GM12878 (cell line): ENCODE data around the gene PLA2G4A. TPM values are rescaled to one million over a fixed set of nuclear protein-coding genes. Genes with fewer than 3 reads are reported as not detected.

Experiments
- CEBPZ ChIP-seq: fragments of 150-350 bp; IDR thresholded peaks from 2 replicates; pipeline ENCODE4 v1.6.1; 2016; ENCODE audit warnings: low read depth, low read length
- CREB1 ChIP-seq: IDR thresholded peaks from 2 replicates; pipeline ENCODE4 v1.6.1; 2012; ENCODE audit warnings: low read depth, mild to moderate bottlenecking, inconsistent platforms
- CREM ChIP-seq: IDR thresholded peaks from 2 replicates; pipeline ENCODE4 v1.6.1; 2014; ENCODE audit warnings: antibody characterized with exemption, low read depth
- E4F1 ChIP-seq: fragments of 450-650 bp; IDR thresholded peaks from 2 replicates; pipeline ENCODE4 v1.6.1; 2018; ENCODE audit warnings: borderline replicate concordance, mild to moderate bottlenecking; ENCODE audit not compliant: partially characterized antibody
- FOXM1 ChIP-seq: IDR thresholded peaks from 2 replicates; pipeline ENCODE4 v1.6.1; 2012; ENCODE audit warnings: low read depth, mild to moderate bottlenecking, inconsistent platforms, low read length, moderate library complexity
- GABPA ChIP-seq: IDR thresholded peaks from 2 replicates; pipeline ENCODE4 v1.6.1; 2014; ENCODE audit warnings: antibody characterized with exemption, low read depth, mild to moderate bottlenecking, inconsistent platforms
- HDAC6 ChIP-seq: fragments of 200-600 bp; sonication (generic); IDR thresholded peaks from one replicate; pipeline ENCODE4 v1.8.0; 2017; ENCODE audit warnings: antibody characterized with exemption; ENCODE audit not compliant: unreplicated experiment
- HSF1 ChIP-seq: fragments of 150-350 bp; IDR thresholded peaks from 2 replicates; pipeline ENCODE4 v1.6.1; 2014; ENCODE audit warnings: mild to moderate bottlenecking, low read depth, low read length
- MEF2A ChIP-seq: IDR thresholded peaks from 2 replicates; pipeline ENCODE4 v1.6.1; 2011; ENCODE audit warnings: low read depth, mild to moderate bottlenecking, low read length, moderate library complexity; ENCODE audit not compliant: insufficient read depth
- MEF2B ChIP-seq: fragments of 450-650 bp; IDR thresholded peaks from 2 replicates; pipeline ENCODE4 v1.6.1; 2018; ENCODE audit warnings: mild to moderate bottlenecking, moderate library complexity; ENCODE audit not compliant: partially characterized antibody, poor library complexity, severe bottlenecking
- NFYB ChIP-seq: IDR thresholded peaks from 2 replicates; pipeline ENCODE4 v1.6.1; 2011; ENCODE audit warnings: low read depth, mild to moderate bottlenecking, low read length, improper control_type of control experiment, moderate library complexity; ENCODE audit not compliant: insufficient read depth
- POLR2AphosphoS2 ChIP-seq: IDR thresholded peaks from 2 replicates; pipeline ENCODE4 v1.6.1; 2011; ENCODE audit warnings: low read depth, mild to moderate bottlenecking, low read length, improper control_type of control experiment, moderate library complexity
- RAD21 ChIP-seq: IDR thresholded peaks from 2 replicates; pipeline ENCODE4 v1.6.1; 2011; ENCODE audit warnings: mild to moderate bottlenecking, low read depth, low read length, moderate library complexity; ENCODE audit not compliant: insufficient read depth
- RUNX3 ChIP-seq: IDR thresholded peaks from 2 replicates; pipeline ENCODE4 v1.6.1; 2012; ENCODE audit warnings: low read length, inconsistent platforms
- STAT1 ChIP-seq: fragments of 450-650 bp; conservative IDR thresholded peaks from 2 replicates; pipeline ENCODE4 v1.6.1; 2014; ENCODE audit warnings: antibody characterized with exemption, mild to moderate bottlenecking
- TAF1 ChIP-seq: IDR thresholded peaks from 2 replicates; pipeline ENCODE4 v1.6.1; 2011; ENCODE audit warnings: mild to moderate bottlenecking, low read depth, low read length, borderline replicate concordance
- TARDBP ChIP-seq: IDR thresholded peaks from 2 replicates; pipeline ENCODE4 v1.6.1; 2016; ENCODE audit warnings: borderline replicate concordance
- TBL1XR1 ChIP-seq: IDR thresholded peaks from 2 replicates; pipeline ENCODE4 v1.6.1; 2012; ENCODE audit warnings: low read depth, low read length, improper control_type of control experiment
- TCF3 ChIP-seq: IDR thresholded peaks from 2 replicates; pipeline ENCODE4 v1.6.1; 2012; ENCODE audit warnings: low read depth, mild to moderate bottlenecking, low read length, borderline replicate concordance; ENCODE audit not compliant: insufficient read depth
- WRNIP1 ChIP-seq: IDR thresholded peaks from 2 replicates; pipeline ENCODE4 v1.6.1; 2011; ENCODE audit warnings: low read depth, low read length, improper control_type of control experiment, borderline replicate concordance
- YBX1 ChIP-seq: fragments of 450-650 bp; IDR thresholded peaks from 2 replicates; pipeline ENCODE4 v1.6.1; 2016; ENCODE audit warnings: antibody characterized with exemption
- ZSCAN29 ChIP-seq: fragments of 450-650 bp; IDR thresholded peaks from 2 replicates; pipeline ENCODE4 v1.6.1; 2017; ENCODE audit warnings: mild to moderate bottlenecking, moderate library complexity
- polyA plus RNA-seq, 11 experiments: library from polyadenylated mRNA; depleted of rRNA in 4 of 11; unstranded in 6 of 11; stranded (reverse) in 5 of 11; fragments of >200 nt; fragmentation: Nextera tagmentation in 4 of 11; fragmentation: Illumina TruSeq in 1 of 11; extraction: Ambion mirVana in 4 of 11; extraction: Trizol in 1 of 11; gene quantifications; 1 replicate in 1 of 11; 2 replicates in 10 of 11; pipeline versions ENCODE4 v1.2.1 to v1.2.3, GENCODE V29; 2011 to 2016; ENCODE audit warnings: inconsistent platforms in 2 of 11, missing spikeins in 2 of 11, low read depth in 1 of 11
- total RNA-seq, 4 experiments: library from RNA; depleted of rRNA in 3 of 4; stranded (reverse); fragments of >200 nt in 3 of 4; fragmentation: Illumina TruSeq in 1 of 4; extraction: Trizol in 1 of 4; gene quantifications; 2 replicates each; pipeline versions ENCODE4 v1.2.1 to v1.2.3, GENCODE V29; 2013 to 2021

PLA2G4A gene
- total and polyA plus RNA-seq, 10 of the 15 experiments (the other 5 are each of a cell fraction or from before 2014, with no cell fraction given), result 0.70 to 3.3 (median 1.5) TPM; not detected in 1

- TF ChIP-seq FOXM1 (no peak), HDAC6 (no peak), TARDBP (no peak), CEBPZ (no peak), WRNIP1 (no peak), HSF1 (no peak), TAF1 (no peak), MEF2A (peak; percentile 89), NFYB (no peak), MEF2B (peak; percentile 35), TCF3 (no peak), YBX1 (no peak), ZSCAN29 (no peak), TBL1XR1 (no peak), GABPA (no peak), CREB1 (no peak), STAT1 (no peak), CREM (0 out of 2 replicates have a peak, but pooled peaks have one; percentile 14), RUNX3 (peak; percentile 49), E4F1 (no peak), POLR2AphosphoS2 (no peak), RAD21 (no peak)
Measured at GRCh38 chr1:186819126-186819525, 9.6 kb upstream of the PLA2G4A start (continued).
